Transverse colon (tissue), 4 donors: ENCODE data around the gene ZNF322. TPM values are rescaled to one million over a fixed set of nuclear protein-coding genes. Genes with fewer than 3 reads are reported as not detected.

Experiments used
- DNase-seq: peaks from one replicate; pipeline ENCODE4 v3.0.0-alpha.2; 2019
- H3K27ac ChIP-seq, 4 donors: fragments of 200-600 bp; sonication (generic); 2 replicates each; pipeline ENCODE4 v1.5.1; 2016 to 2018; ENCODE audit warnings: inconsistent platforms in 4 of 4
- H3K27me3 ChIP-seq: fragments of 200-600 bp; sonication (generic); 2 replicates; pipeline ENCODE4 v1.5.1; 2017; ENCODE audit warnings: inconsistent platforms
- H3K36me3 ChIP-seq, 4 donors: fragments of 200-600 bp; sonication (generic); 2 replicates each; pipeline ENCODE4 v1.5.1; 2017 to 2019; ENCODE audit warnings: inconsistent platforms in 4 of 4
- H3K4me1 ChIP-seq, 4 donors: fragments of 200-600 bp; sonication (generic); 2 replicates each; pipeline ENCODE4 v1.5.1; 2017 to 2020; ENCODE audit warnings: inconsistent platforms in 4 of 4
- H3K4me3 ChIP-seq, 4 donors: fragments of 200-600 bp; sonication (generic); 1 replicate in 1 of 4; 2 replicates in 3 of 4; pipeline versions ENCODE4 v1.5.1 to v1.6.1; 2017 to 2019; ENCODE audit warnings: inconsistent platforms in 4 of 4
- H3K9me3 ChIP-seq, 2 donors: fragments of 200-600 bp; sonication (generic); 2 replicates each; pipeline ENCODE4 v1.5.1; 2017 to 2019; ENCODE audit warnings: inconsistent platforms in 2 of 2
- CTCF ChIP-seq, 5 experiments: fragments of 200-600 bp in 3 of 5; fragments of 450-650 bp in 2 of 5; sonication (generic) in 3 of 5; IDR thresholded peaks; 1 replicate in 2 of 5; 2 replicates in 3 of 5; pipeline ENCODE4 v1.5.1; 2016 to 2017; ENCODE audit warnings: antibody characterized with exemption in 5 of 5, inconsistent platforms in 3 of 5, mild to moderate bottlenecking in 2 of 5, moderate library complexity in 1 of 5
- EP300 ChIP-seq: sonication (generic); formaldehyde crosslinking; IDR thresholded peaks from one replicate; pipeline ENCODE4 v1.6.1; 2017; ENCODE audit warnings: antibody characterized with exemption, low read depth
- POLR2A ChIP-seq: fragments of 450-650 bp; IDR thresholded peaks from one replicate; pipeline ENCODE4 v1.6.1; 2016; ENCODE audit warnings: antibody characterized with exemption, mild to moderate bottlenecking, moderate library complexity
- POLR2AphosphoS5 ChIP-seq, 3 donors: sonication (generic); formaldehyde crosslinking; IDR thresholded peaks; one replicate each; pipeline ENCODE4 v1.6.1; 2016; ENCODE audit warnings: antibody characterized with exemption in 3 of 3
- WGBS, 2 donors: methylation state at CpG; one replicate each; pipeline ENCODE4 v1.1.5; 2018; ENCODE audit warnings: low coverage in 1 of 2; 5-methylcytosine and 5-hydroxymethylcytosine counted together
- in situ Hi-C, 4 donors: fragments of 200-750 bp; cut with MboI; loops; one replicate each; pipeline versions ENCODE4 v1.15.0 to v1.15.1; 2017; ENCODE audit warnings: low sequenced_read_pairs in 3 of 4, low pct_ligation_motif_present in 1 of 4, low pct_unique_long_range_greater_than_20kb in 1 of 4
- intact Hi-C: fragments of 100-400 bp; cut with DNase I; formaldehyde crosslinking; loops from one replicate; pipeline ENCODE4 v1.15.1; 2023; ENCODE audit warnings: low total_unique reads
- total RNA-seq, 4 donors: library from RNA; depleted of rRNA; stranded (reverse); fragments of >200 nt; gene quantifications; one replicate each; pipeline ENCODE4 v1.1.0, GENCODE V29; 2016

ZNF322 gene
- total RNA-seq, 4 donors from 2014 or later: 2.8 to 32.2 (median 13.5) TPM

- no peak for TF ChIP-seq POLR2A
- TF ChIP-seq CTCF (IDR thresholded peaks at IDR 0.05): no peak
- TF ChIP-seq POLR2AphosphoS5 (IDR thresholded peaks at IDR 0.05): no peak
- TF ChIP-seq EP300: no peak
- Histone ChIP-seq H3K36me3 (peaks cover 0 to 44% (median 9%) of the 10 kb centered on the region in 4 donors), H3K4me1 (no peaks in the 10 kb centered on the region), H3K27ac (no peak overlapping the region), H3K27me3 (no peaks in the 10 kb centered on the region), H3K9me3 (peaks cover 0 to 3% of the 10 kb centered on the region in 2 donors), H3K4me3 (no peak overlapping the region)
- in situ Hi-C loops (no loop called here), intact Hi-C loops (no loop called here)
- no peak for DNase-seq
Observed at GRCh38 chr6:26651133-26651781, 8.3 kb downstream of the ZNF322 start.

- TF ChIP-seq POLR2A: no peak
- no peak for TF ChIP-seq POLR2AphosphoS5 (IDR thresholded peaks at IDR 0.05)
- TF ChIP-seq EP300: no peak
- TF ChIP-seq CTCF (IDR thresholded peaks at IDR 0.05): no peak
- in situ Hi-C loops: no loop called here
- WGBS, 2 donors: 92 to 100% methylated on average over 1 of the region's 1 CpG
- no peaks in the 10 kb centered on the region for H3K4me1 ChIP-seq
- no peak overlapping the region for H3K27ac ChIP-seq
- H3K36me3 ChIP-seq: peaks cover 0 to 63% (median 16%) of the 10 kb centered on the region in 4 donors
- intact Hi-C loops: no loop called here
- H3K9me3 ChIP-seq: peaks cover 2 to 5% of the 10 kb centered on the region in 2 donors
- H3K27me3 ChIP-seq: no peaks in the 10 kb centered on the region
- no peak for DNase-seq
- H3K4me3 ChIP-seq: no peak overlapping the region
Observed at GRCh38 chr6:26646074-26646473, 13.5 kb downstream of the ZNF322 start.

GRCh38 chr6:26640806-26641205 lies 18.7 kb downstream of the ZNF322 start:
- in situ Hi-C loops: no loop called here

GRCh38 chr6:26629359-26629758 lies 30.2 kb downstream of the ZNF322 start:
- H3K27me3 ChIP-seq: no peaks in the 10 kb centered on the region
- WGBS, 2 donors: 50 to 70% methylated on average over 1 of the region's 1 CpG
- H3K4me1 ChIP-seq: no peaks in the 10 kb centered on the region
- H3K9me3 ChIP-seq: no peaks in the 10 kb centered on the region
- in situ Hi-C loops: no loop called here
- TF ChIP-seq POLR2AphosphoS5 (IDR thresholded peaks at IDR 0.05) (no peak), CTCF (IDR thresholded peaks at IDR 0.05) (no peak), EP300 (no peak), POLR2A (no peak)
- intact Hi-C loops: no loop called here
- no peak overlapping the region for H3K27ac ChIP-seq
- no peaks in the 10 kb centered on the region for H3K36me3 ChIP-seq
- no peak for DNase-seq
- H3K4me3 ChIP-seq: no peak overlapping the region

More at GRCh38 chr6:26640806-26641205, 18.7 kb downstream of the ZNF322 start:
- TF ChIP-seq POLR2A (no peak), POLR2AphosphoS5 (IDR thresholded peaks at IDR 0.05) (no peak), CTCF (IDR thresholded peaks at IDR 0.05) (no peak)
- intact Hi-C loops: no loop called here
- Histone ChIP-seq H3K27ac (no peak overlapping the region), H3K4me3 (no peak overlapping the region), H3K4me1 (no peaks in the 10 kb centered on the region), H3K36me3 (peaks cover 2 to 65% (median 28%) of the 10 kb centered on the region in 4 donors), H3K27me3 (no peaks in the 10 kb centered on the region), H3K9me3 (peaks cover 16 to 22% of the 10 kb centered on the region in 2 donors)
- no peak for DNase-seq
- 94 to 95% methylated on average over 2 of the region's 2 CpGs for WGBS, 2 donors
